Measurements from ENCODE around the gene ATP5PF. TPM values are rescaled to one million over a fixed set of nuclear protein-coding genes. Genes with fewer than 3 reads are reported as not detected.

The ATP5PF gene
- total RNA-seq, 2 experiments from 2014 or later = 109 to 118 TPM

DNA sequence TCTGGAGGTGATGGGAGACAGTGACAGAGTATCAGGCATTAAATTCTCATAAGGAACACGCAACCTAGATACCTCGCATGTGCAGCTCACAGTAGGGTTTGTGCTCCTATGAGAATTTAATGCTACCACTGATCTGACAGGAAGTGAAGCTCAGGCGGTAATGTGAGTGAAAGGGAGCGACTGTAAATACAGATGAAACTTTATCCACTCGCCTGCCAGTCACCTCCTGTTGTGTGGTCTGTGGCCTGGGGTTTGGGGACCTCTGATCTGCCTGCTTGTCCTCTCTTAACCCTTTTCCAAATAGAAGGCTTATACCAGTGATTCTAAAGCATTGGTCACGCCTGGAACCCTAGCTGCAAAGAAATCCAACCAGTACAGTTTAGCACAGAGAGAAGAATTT, 15.4 kb upstream of the ATP5PF start:
- Mint-ChIP-seq H3K4me1 (peaks cover 11% of the 10 kb centered on the region), H3K4me3 (no peak overlapping the region), H3K9me3 (no peaks in the 10 kb centered on the region), H3K27ac (peak overlapping the region; percentile 25), H3K27me3 (no peaks in the 10 kb centered on the region), H3K36me3 (ENCODE audit: low read depth) (peaks cover 27% of the 10 kb centered on the region)
- no peak for DNase-seq
- ChIA-PET CTCF (interaction anchor here (0.8 kb wide), 1 partner anchor 49 kb away, joined by 3 read pairs; no protein-coding TSS in a partner anchor), POLR2A (interaction anchor here (0.6 to 4.2 kb wide), 3 partner anchors 9 to 307 kb away, joined by 3 to 19 read pairs (median 3); partner anchors contain the start of genes ATP5PF and GABPA)

DNA sequence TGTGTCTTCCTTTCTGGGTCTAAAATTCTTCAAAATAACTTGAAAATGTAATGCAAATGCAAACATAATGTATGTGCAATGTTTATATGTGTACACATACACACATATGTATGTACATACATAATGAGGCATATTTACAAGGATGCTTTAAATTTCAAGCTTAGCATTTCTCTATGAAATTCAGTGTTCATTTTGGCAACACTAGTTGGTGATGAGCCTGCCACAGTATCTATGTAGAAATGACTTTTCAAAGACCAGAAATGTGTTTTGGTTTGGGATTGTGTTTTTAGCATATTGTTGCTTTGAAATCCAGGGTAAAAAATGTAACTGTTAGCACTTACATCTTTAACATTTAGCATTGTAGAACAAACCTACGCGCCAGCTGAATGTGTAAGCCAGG, 10.2 kb upstream of the ATP5PF start:
- no peaks in the 10 kb centered on the region for H3K27me3 Mint-ChIP-seq
- peaks cover 6% of the 10 kb centered on the region for H3K4me1 Mint-ChIP-seq
- no peak overlapping the region for H3K27ac Mint-ChIP-seq
- H3K36me3 Mint-ChIP-seq (ENCODE audit: low read depth) = peaks cover 20% of the 10 kb centered on the region
- DNase-seq = no peak
- POLR2A ChIA-PET = interaction anchor here (1.2 kb wide), 1 partner anchor 10 kb away, joined by 5 read pairs; the partner anchor contains the start of genes ATP5PF and GABPA
- no peaks in the 10 kb centered on the region for H3K9me3 Mint-ChIP-seq
- no peak overlapping the region for H3K4me3 Mint-ChIP-seq
- CTCF ChIA-PET = interaction anchor here (1.6 kb wide), 1 partner anchor 117 kb away, joined by 3 read pairs; no protein-coding TSS in a partner anchor

DNA sequence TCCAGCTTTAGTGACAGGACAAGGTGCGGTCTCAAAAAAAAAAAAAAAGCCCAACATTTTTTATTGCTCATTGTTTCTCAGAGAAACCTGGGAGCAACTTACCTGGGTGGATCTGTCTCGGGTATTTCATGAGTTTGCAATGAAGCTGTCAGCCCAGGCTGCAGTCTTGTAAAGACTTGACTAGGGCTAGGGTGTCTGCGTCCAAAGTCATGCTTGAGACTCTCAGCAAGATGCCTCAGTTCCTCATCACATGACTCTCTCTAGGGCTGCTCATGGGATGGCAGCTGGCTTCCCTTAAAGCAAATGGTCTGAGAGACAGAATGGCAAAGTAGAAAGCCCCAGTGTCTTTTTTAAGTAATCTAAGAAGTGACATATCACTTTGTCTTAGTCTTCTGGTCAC, 8.2 kb upstream of the ATP5PF start:
- peaks cover 10% of the 10 kb centered on the region for H3K4me1 Mint-ChIP-seq
- ChIA-PET CTCF (interaction anchor here (1.0 kb wide), 1 partner anchor 135 kb away, joined by 3 read pairs; no protein-coding TSS in a partner anchor), POLR2A (no interaction called here)
- no peaks in the 10 kb centered on the region for H3K9me3 Mint-ChIP-seq
- no peak for DNase-seq
- H3K27ac Mint-ChIP-seq = no peak overlapping the region
- H3K36me3 Mint-ChIP-seq (ENCODE audit: low read depth) = peaks cover 17% of the 10 kb centered on the region
- no peaks in the 10 kb centered on the region for H3K27me3 Mint-ChIP-seq
- no peak overlapping the region for H3K4me3 Mint-ChIP-seq

DNA sequence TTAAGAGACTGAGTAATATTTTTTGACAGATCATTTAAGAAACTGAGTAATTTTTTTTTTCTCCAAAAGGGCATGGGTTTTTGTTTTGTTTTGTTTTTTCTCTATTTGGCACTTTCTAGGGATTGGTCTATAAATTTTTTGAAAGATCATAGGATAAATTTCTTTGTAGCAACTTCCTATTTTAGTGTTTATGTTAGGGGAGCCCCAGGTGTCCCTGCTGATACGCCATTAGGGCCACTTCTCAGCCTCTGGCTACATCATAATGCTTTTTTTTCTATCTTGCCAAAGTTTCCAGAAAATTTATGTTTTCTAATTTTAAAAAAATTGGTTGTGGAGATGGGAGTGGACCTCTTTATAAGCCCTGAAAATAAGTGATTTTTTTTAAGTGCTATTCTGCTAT, 2.7 kb upstream of the ATP5PF start:
- ChIA-PET POLR2A (no interaction called here), CTCF (no interaction called here)
- no peaks in the 10 kb centered on the region for H3K9me3 Mint-ChIP-seq
- no peak for DNase-seq
- peaks cover 15% of the 10 kb centered on the region for H3K36me3 Mint-ChIP-seq (ENCODE audit: low read depth)
- H3K4me3 Mint-ChIP-seq = no peak overlapping the region
- no peak overlapping the region for H3K27ac Mint-ChIP-seq
- H3K4me1 Mint-ChIP-seq = peaks cover 42% of the 10 kb centered on the region
- no peaks in the 10 kb centered on the region for H3K27me3 Mint-ChIP-seq

DNA sequence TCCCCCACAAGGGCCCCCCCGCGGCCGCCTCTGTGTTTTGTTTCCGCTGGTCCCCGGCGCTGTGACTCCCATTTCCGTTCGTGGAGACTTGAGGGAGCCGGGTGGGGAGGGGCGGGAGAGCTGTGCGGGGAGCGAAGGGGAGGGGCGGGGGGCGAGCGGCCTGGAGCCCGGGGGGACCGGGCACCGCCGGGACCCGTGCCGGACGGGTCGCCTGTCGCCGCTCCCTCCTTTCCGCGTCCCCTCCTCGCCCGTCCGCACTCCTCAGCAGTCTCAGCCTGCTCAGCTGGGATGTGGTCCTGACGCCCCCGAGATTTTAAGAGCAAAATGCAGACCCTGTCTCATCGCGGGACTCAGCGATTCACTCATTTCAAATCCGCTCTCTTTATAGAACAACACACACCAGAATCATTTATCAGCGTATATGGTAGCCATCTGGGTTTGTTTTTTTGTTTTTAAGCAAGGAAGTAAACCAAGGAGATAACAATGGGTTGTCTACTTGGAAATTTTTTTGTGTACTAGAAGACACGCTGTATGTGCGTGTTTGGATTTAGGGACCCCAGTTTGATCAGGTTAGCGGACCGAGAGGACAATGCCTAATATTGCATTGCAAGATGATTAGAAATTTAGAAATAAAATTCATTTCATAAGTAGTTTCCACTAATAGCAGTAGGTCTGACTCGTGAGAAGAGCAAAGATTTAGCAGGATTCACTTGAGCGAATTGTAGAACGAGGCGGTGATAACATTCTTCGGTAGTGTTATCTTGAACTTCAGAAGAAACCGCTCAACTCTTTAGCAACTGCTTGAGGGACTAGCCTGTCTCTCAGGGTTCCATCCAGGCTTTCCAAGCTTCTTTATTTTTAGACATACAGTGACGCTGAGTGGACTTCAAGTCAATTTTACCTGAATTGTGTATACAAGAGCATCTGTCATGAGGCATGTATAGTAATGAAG, 1.2 kb upstream of the ATP5PF start:
- Mint-ChIP-seq H3K36me3 (ENCODE audit: low read depth) (peaks cover 13% of the 10 kb centered on the region), H3K4me1 (peaks cover 48% of the 10 kb centered on the region), H3K4me3 (peak overlapping the region; percentile 98), H3K27ac (peak overlapping the region; percentile 100), H3K27me3 (no peaks in the 10 kb centered on the region), H3K9me3 (no peaks in the 10 kb centered on the region)
- peak; percentile 79 for DNase-seq
- ChIA-PET CTCF (interaction anchor here (0.5 to 2.3 kb wide), 4 partner anchors 65 to 174 kb away, joined by 3 to 12 read pairs (median 3); no protein-coding TSS in a partner anchor), POLR2A (interaction anchor here (0.7 to 3.6 kb wide), 8 partner anchors 9 to 162 kb away, joined by 3 to 44 read pairs (median 6); partner anchors contain the start of gene MRPL39)

DNA sequence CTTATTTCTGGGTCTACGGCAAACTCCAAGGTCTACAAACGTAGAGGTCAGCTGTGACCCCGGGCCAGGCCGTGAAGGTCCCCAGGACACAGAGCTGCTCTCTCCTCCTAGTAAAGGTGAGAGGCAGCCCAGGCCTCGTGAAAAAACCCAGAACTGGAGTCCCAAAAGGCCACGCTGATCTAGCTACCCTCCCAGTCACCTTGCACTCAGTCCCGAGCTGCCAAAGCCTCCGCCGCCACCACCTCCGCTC, 125 bp downstream of the ATP5PF start:
- CTCF ChIA-PET = interaction anchor here (0.7 to 2.8 kb wide), 4 partner anchors 67 to 173 kb away, joined by 3 to 12 read pairs (median 8); no protein-coding TSS in a partner anchor
- no peaks in the 10 kb centered on the region for H3K9me3 Mint-ChIP-seq
- H3K27ac Mint-ChIP-seq = peak overlapping the region; percentile 100
- H3K36me3 Mint-ChIP-seq (ENCODE audit: low read depth) = peaks cover 18% of the 10 kb centered on the region
- no peaks in the 10 kb centered on the region for H3K27me3 Mint-ChIP-seq
- peak overlapping the region; percentile 98 for H3K4me3 Mint-ChIP-seq
- POLR2A ChIA-PET = interaction anchor here (0.7 to 3.6 kb wide), 14 partner anchors 11 to 226 kb away, joined by 3 to 44 read pairs (median 4); partner anchors contain the start of genes JAM2 and MRPL39
- DNase-seq = no peak
- peaks cover 48% of the 10 kb centered on the region for H3K4me1 Mint-ChIP-seq

DNA sequence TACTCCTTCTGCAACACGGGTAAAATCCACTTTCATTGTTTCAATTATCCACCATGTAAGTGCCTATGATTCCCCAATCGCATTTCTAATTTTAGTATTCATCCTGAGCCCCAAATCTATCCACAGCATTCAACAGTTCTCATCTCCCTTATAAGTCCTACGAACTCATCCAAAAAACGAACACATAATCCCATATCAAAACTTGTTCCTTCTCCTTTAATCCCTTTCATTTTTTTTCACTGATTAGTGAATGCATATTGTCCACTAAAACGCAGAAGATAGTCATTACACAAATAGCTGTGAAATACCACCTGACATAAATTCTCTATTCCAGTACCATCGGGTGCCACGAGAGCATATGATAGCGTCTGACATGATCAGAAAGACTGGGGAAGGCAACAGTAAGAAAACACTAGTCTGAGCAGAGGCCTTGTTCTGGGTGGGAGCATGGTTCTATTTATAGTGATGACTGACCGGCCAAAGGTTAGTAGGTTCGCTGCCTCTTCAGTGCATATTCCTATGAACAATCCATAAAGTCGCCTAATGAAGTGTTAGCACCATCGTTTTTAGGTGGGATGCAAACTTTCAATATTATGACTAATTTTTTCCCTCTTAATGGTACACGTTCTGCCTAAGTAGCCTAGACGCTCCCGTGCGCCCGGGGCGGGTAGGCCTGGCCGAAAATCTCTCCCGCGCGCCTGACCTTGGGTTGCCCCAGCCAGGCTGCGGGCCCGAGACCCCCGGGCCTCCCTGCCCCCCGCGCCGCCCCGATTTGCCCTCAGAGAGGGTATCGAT, 648 bp downstream of the ATP5PF start:
- Mint-ChIP-seq H3K36me3 (ENCODE audit: low read depth) (peaks cover 20% of the 10 kb centered on the region), H3K9me3 (no peaks in the 10 kb centered on the region), H3K27ac (peak overlapping the region; percentile 100), H3K27me3 (no peaks in the 10 kb centered on the region), H3K4me3 (peak overlapping the region; percentile 98), H3K4me1 (peaks cover 48% of the 10 kb centered on the region)
- POLR2A ChIA-PET = interaction anchor here (0.7 to 3.6 kb wide), 14 partner anchors 9 to 172 kb away, joined by 3 to 44 read pairs (median 4); partner anchors contain the start of genes JAM2 and MRPL39
- peak; percentile 26 for DNase-seq
- CTCF ChIA-PET = interaction anchor here (2.3 to 2.8 kb wide), 2 partner anchors 67 to 126 kb away, joined by 11 to 12 read pairs; no protein-coding TSS in a partner anchor

DNA sequence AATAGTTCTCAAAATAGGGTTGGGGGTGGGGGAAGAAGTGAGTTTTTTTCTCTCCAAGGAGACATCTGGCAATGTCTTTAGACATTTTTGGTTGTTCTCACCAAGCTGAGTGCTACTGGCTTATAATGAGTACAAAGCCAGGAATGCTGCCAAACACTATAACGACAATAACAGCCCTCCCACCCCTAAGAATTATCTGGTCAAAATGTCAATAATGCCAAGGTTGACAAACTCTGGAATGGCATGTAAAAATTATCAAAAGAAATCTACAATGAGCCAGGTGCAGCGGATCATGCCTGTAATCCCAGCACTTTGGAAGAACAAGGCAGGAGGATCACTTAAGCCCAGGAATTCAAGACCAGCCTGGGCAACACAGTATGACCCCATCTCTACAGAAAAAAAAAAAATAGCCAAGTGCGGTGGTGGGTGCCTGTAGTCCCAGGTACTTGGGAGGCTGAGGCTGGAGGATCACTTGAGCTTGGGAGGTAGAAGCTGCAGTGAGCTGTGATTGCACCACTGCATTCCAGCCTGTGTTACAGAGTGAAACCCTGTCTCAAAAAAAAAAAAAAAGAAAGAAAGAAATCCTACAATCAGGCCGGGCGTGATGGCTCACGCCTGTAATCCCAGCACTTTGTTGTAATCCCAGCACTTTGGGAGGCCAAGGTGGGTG, 2.5 kb downstream of the ATP5PF start:
- H3K4me1 Mint-ChIP-seq = peaks cover 34% of the 10 kb centered on the region
- H3K36me3 Mint-ChIP-seq (ENCODE audit: low read depth) = peaks cover 34% of the 10 kb centered on the region
- no peak for DNase-seq
- H3K27me3 Mint-ChIP-seq = no peaks in the 10 kb centered on the region
- ChIA-PET POLR2A (interaction anchor here (3.6 kb wide), 1 partner anchor 125 kb away, joined by 44 read pairs; the partner anchor contains the start of gene MRPL39), CTCF (interaction anchor here (2.8 kb wide), 1 partner anchor 69 kb away, joined by 11 read pairs; no protein-coding TSS in a partner anchor)
- H3K27ac Mint-ChIP-seq = no peak overlapping the region
- H3K9me3 Mint-ChIP-seq = no peaks in the 10 kb centered on the region
- H3K4me3 Mint-ChIP-seq = no peak overlapping the region

DNA sequence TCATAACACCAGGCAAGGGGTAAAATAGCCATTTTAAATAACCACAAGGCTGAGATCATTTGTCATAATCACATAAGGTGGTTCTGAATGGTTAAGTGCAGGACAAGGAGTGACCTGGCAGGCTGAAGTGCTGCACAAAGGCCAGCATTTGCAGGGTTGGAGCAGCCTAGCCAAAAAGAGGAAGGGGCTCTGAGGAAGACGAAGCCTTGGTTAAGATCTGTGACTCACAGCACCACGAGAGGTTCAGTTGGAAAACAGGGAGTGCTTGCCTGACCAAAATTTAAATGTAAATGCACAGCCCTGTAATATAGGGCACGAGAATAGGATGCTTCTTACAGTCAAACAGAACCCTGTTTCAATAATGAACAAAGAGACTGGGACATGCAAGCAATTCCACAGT, 12.1 kb downstream of the ATP5PF start:
- Mint-ChIP-seq H3K27ac (no peak overlapping the region), H3K4me3 (no peak overlapping the region), H3K36me3 (ENCODE audit: low read depth) (peaks cover 46% of the 10 kb centered on the region), H3K9me3 (no peaks in the 10 kb centered on the region), H3K27me3 (no peaks in the 10 kb centered on the region), H3K4me1 (no peaks in the 10 kb centered on the region)
- DNase-seq = no peak
- ChIA-PET CTCF (interaction anchor here (1.3 kb wide), 1 partner anchor 14 kb away, joined by 4 read pairs; no protein-coding TSS in a partner anchor), POLR2A (interaction anchor here (2.2 kb wide), 1 partner anchor 12 kb away, joined by 8 read pairs; the partner anchor contains the start of genes ATP5PF and GABPA)

DNA sequence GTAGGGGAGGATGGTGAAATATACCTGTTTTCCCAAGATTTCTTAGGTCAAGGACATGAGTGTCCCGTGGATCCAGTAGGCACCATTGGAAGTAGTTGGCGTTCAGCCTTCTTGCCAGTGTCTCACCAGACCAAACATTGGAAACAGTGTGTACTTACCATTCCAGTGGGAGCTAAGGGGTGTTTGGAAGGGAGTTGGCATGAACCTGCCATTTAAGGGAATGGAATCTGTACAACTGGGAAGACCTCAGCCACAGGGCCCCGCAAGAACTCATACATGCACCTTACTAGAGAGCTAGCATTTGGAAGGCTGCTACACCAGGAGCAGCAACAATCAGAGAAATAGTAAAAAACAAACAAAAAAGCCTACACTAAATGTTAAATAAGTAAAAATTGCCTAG, 12.7 kb downstream of the ATP5PF start:
- Mint-ChIP-seq H3K27ac (no peak overlapping the region), H3K9me3 (no peaks in the 10 kb centered on the region), H3K4me3 (no peak overlapping the region), H3K27me3 (no peaks in the 10 kb centered on the region), H3K4me1 (no peaks in the 10 kb centered on the region), H3K36me3 (ENCODE audit: low read depth) (peaks cover 44% of the 10 kb centered on the region)
- no peak for DNase-seq
- CTCF ChIA-PET = interaction anchor here (1.3 kb wide), 1 partner anchor 14 kb away, joined by 4 read pairs; no protein-coding TSS in a partner anchor
- POLR2A ChIA-PET = interaction anchor here (2.2 kb wide), 1 partner anchor 13 kb away, joined by 8 read pairs; the partner anchor contains the start of genes ATP5PF and GABPA

DNA sequence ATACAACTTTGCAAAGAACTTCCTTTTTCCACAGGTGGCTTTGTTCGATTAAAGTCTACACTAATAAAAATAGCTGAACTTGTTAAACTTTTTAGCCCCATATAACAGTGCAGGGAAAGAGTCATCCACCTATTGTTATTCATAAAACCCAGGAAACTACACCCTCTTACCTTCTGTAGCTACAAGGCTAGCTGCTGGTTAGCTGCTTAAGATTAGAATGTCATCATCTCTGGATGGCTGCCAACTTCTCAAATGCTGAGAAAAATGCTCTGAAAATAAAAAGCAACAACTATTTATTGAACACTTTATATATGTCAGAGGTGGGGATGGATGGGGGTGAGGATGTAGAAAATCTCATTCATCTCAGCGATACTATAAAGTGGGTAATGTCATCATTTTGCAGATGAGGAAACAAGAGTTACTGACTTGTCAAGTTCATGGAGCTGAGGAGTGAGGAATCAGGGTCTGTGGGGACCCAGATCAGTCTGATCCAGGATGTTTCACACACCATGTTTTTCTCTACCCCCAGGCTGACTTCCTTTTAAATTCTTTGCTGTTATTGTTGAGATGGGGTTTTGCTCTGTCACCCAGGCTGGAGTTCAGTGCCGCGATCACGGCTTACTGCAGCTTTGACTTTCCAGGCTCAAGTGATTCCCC, 17.1 kb downstream of the ATP5PF start:
- peaks cover 18% of the 10 kb centered on the region for H3K36me3 Mint-ChIP-seq (ENCODE audit: low read depth)
- H3K4me1 Mint-ChIP-seq = peaks cover 1% of the 10 kb centered on the region
- no peak overlapping the region for H3K4me3 Mint-ChIP-seq
- ChIA-PET POLR2A (interaction anchor here (1.1 kb wide), 1 partner anchor 17 kb away, joined by 4 read pairs; the partner anchor contains the start of genes ATP5PF and GABPA), CTCF (interaction anchor here (1.2 kb wide), 1 partner anchor 10 kb away, joined by 3 read pairs; no protein-coding TSS in a partner anchor)
- no peaks in the 10 kb centered on the region for H3K27me3 Mint-ChIP-seq
- no peak overlapping the region for H3K27ac Mint-ChIP-seq
- no peaks in the 10 kb centered on the region for H3K9me3 Mint-ChIP-seq
- no peak for DNase-seq
